Urothelium cell line (cell line): Measurements from ENCODE around the gene IFITM5.
"Not testable (repeated sequence)": the region's sequence is repeated elsewhere in the genome, so short reads cannot be mapped to it uniquely, and the experiment has no call there.

Experiments
- DNase-seq: peaks from one replicate; pipeline ENCODE4 v3.0.0; 2011; ENCODE audit warnings: low spot score, mixed read lengths
- FAIRE-seq: peaks from 2 replicates; lab custom pipeline; 2011; peaks lifted over from hg19 to GRCh38; lab: Jason Lieb, UNC

IFITM5 gene

GRCh38 chr11:299081-299891 is at the start of gene IFITM5:
IFITM5 (minus strand) TSS chr11:299526; CDS start chr11:299490, 36 bp downstream.
- no peak for FAIRE-seq

GRCh38 chr11:346529-346928 is 47.2 kb upstream of the IFITM5 start:
- no peak for DNase-seq
- no peak for FAIRE-seq

More at GRCh38 chr11:299081-299891, at the start of gene IFITM5:
- no peak for DNase-seq

- DNase-seq, result no peak
- FAIRE-seq, result no peak
Observed at GRCh38 chr11:344836-345578, 45.7 kb upstream of the IFITM5 start.

- DNase-seq (no peak), FAIRE-seq (no peak)
Observed at GRCh38 chr11:342328-342727, 43.0 kb upstream of the IFITM5 start.

- DNase-seq (no peak), FAIRE-seq (no peak)
Observed at GRCh38 chr11:340539-341512, 41.5 kb upstream of the IFITM5 start.

- FAIRE-seq (no peak), DNase-seq (no peak)
Observed at GRCh38 chr11:339963-340362, 40.6 kb upstream of the IFITM5 start.

- DNase-seq, result no peak
- no peak for FAIRE-seq
Observed at GRCh38 chr11:337711-338110, 38.4 kb upstream of the IFITM5 start.

GRCh38 chr11:336659-337198 is 37.4 kb upstream of the IFITM5 start:
- DNase-seq (no peak), FAIRE-seq (no peak)

- DNase-seq (no peak), FAIRE-seq (no peak)
Observed at GRCh38 chr11:335779-336658, 36.7 kb upstream of the IFITM5 start.

GRCh38 chr11:334264-334994 is 35.1 kb upstream of the IFITM5 start:
- no peak for DNase-seq
- FAIRE-seq, result no peak

GRCh38 chr11:333616-334263 is 34.4 kb upstream of the IFITM5 start:
- FAIRE-seq, DNase-seq: not testable (repeated sequence)

GRCh38 chr11:332651-333480 is 33.5 kb upstream of the IFITM5 start:
- FAIRE-seq (no peak), DNase-seq (no peak)

GRCh38 chr11:331358-332060 is 32.2 kb upstream of the IFITM5 start:
- no peak for FAIRE-seq
- no peak for DNase-seq

- no peak for FAIRE-seq
Observed at GRCh38 chr11:330694-331357, 31.5 kb upstream of the IFITM5 start.

GRCh38 chr11:330307-330693 is 31.0 kb upstream of the IFITM5 start:
- FAIRE-seq (no peak), DNase-seq (no peak)

More at GRCh38 chr11:330694-331357, 31.5 kb upstream of the IFITM5 start:
- DNase-seq, result no peak

- FAIRE-seq (no peak), DNase-seq (no peak)
Observed at GRCh38 chr11:329886-330253, 30.5 kb upstream of the IFITM5 start.
